HCEC 1CT (cell line): ENCODE measurements around the gene FANCD2.
"Not testable (repeated sequence)": the region's sequence is repeated elsewhere in the genome, so short reads cannot be mapped to it uniquely, and the experiment has no call there.

ENCODE experiments used
- DNase-seq: peaks from one replicate; pipeline ENCODE4 v3.0.0-alpha.2; 2017

Gene FANCD2

DNA sequence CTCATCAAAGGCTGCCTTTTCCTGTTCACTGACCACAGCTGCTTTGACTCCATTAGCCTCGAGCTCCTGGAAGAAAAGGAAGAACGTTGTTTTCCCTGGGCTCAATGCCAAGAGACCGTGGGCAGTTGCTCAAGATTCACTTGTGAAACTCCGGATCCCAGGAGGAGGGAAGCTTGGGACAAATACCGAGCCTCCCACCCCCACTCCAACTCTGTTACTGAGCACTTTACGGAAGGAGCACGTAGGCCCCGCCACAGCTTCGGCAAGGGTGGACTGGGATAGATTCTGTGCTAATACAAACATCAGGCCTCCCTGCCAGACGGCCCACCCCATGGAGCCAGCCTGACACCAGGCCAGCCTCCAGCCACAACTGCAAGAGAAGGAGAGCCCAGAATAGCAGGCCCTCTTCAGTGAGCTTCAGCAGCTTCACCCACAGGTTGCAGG is 10.8 kb upstream of the FANCD2 start:
- peak; percentile 86 for DNase-seq

GRCh38 chr3:10017636-10018292 is 8.5 kb upstream of the FANCD2 start:
- peak; percentile 87 for DNase-seq

- not testable (repeated sequence) for DNase-seq
These were observed 7.4 kb upstream of the FANCD2 start for GRCh38 chr3:10018806-10019205.

DNA sequence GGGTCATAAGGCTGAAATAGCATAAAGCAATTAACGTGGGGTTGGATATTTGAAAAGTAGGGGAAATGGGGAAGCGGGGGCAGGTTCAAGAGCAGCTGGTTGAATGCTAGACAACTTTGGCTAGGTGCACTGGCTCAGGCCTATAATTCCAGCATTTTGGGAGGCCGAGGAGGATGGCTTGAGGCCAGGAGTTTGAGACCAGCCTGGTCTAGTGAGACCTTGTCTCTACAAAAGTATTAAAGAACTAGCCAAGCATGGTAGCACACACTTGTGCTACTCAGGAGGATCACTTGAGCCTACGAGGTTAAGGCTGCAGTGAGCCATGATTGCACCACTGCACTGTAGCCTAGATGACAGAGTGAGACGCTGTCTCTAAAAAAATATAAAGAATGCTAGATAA is 6.9 kb upstream of the FANCD2 start:
- no peak for DNase-seq

GRCh38 chr3:10021856-10022775 is 4.1 kb upstream of the FANCD2 start:
- no peak for DNase-seq

GRCh38 chr3:10023587-10024310 is 2.5 kb upstream of the FANCD2 start:
- peak; percentile 97 for DNase-seq

DNA sequence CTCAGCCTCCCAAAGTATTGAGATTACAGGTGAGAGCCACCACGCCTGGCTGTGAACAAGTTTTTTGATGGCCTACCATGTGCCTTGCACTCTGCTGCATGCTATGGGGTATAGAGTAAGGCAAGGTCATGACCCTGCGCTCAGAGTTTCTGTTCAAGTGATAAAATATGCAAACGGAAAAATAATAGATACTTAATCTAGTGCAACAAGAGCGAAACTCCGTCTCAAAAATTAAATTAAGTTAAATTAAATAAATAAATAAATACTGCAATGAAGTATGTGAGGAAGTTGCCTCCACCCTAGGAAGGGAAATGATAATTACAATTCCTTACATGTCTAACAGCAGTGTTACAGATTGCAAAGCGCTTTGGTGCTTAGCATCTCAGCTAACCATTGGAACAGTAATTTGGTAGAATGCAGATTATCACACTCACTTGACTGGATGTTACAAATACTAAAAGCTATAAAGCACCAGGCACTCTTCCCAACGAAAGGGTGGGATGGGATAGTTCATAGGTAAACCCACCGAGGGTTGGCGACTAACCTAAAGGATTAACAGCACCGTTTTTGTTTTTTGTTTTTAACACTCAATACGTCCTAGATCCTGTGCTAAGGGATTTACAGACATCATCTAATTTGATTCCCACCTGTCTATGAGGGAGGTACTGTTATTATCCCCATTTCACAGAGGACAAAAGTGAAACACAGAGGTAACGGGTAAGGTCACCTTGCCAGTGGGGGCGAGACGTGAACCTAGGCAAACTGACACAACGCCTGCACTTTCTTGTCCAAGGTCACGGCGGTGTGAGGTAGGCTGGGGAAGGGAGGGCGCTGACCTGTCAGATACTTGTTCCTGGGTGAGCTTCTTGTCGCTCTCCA is 793 bp upstream of the FANCD2 start:
- DNase-seq = no peak

- no peak for DNase-seq
These were observed 14.8 kb downstream of the FANCD2 start for GRCh38 chr3:10041034-10041433.

DNA sequence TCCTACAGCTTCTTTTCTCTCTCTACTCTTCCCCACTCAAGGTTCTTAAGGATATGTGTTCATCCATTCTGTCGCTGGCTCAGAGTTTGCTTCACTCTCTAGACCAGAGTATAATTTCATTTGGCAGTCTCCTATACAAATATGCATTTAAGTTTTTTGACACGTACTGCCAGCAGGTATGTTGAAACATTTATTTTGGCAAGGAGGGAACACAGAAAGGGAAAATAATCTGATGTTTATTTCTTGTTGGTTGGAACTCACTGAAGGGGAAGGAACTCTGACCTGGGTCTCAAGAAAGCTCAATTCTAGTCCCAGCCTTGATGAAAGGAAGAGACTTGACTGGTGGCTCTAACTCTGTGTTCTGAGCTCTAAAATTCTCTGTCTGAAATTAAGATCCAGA is 21.6 kb downstream of the FANCD2 start:
- DNase-seq = no peak

DNA sequence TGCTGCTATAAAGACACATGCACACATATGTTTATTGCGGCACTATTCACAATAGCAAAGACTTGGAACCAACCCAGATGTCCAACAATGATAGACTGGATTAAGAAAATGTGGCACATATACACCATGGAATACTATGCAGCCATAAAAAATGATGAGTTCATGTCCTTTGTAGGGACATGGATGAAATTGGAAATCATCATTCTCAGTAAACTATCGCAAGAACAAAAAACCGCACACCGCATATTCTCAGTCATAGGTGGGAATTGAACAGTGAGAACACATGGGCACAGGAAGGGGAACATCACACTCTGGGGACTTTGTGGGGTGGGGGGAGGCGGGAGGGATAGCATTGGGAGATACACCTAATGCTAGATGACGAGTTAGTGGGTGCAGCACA is 26.8 kb downstream of the FANCD2 start:
- not testable (repeated sequence) for DNase-seq

DNA sequence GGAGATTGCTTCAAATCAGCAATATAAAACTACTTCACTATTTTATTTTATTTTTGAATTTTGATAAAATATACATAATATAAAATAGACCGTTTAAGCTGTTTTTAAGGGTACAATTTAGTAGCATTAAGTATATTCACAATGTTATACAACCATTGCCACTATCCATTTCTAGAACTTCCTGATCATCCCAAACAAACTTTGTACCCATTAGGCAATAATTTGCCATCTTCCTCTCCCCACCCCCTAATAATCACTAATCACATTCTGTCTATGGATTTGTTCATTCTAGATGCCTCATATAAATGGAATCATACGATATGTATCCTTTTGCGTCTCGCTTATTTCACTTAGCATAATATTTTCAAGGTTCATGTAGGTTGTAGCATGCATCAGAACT is 28.9 kb downstream of the FANCD2 start:
- no peak for DNase-seq

- not testable (repeated sequence) for DNase-seq
These were observed 43.8 kb downstream of the FANCD2 start for GRCh38 chr3:10070077-10070476.

DNA sequence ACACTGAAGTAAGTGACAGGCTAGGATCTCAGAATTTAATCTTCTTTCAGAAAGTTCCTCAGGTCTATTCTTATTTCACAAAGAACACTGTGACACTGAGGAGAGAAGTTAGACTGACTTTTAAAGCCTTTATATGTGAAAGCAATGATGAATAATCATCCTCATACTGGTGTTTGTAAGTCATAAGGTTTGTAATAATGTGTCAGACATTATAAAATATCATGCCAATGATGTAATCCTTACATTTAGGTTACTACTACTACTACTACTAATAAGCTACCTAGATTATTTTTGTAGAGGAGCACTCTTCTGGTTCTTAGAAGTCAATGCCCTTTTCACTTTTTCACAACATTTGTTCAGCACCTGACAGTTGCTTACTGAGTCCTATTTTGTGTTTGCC is 48.4 kb downstream of the FANCD2 start:
- peak; percentile 46 for DNase-seq

- no peak for DNase-seq
These were observed 55.6 kb downstream of the FANCD2 start for GRCh38 chr3:10081871-10082270.

GRCh38 chr3:10085738-10086137 is 59.5 kb downstream of the FANCD2 start:
- no peak for DNase-seq

- no peak for DNase-seq
These were observed 62.0 kb downstream of the FANCD2 start for GRCh38 chr3:10088256-10088655.

GRCh38 chr3:10090179-10090578 is 63.9 kb downstream of the FANCD2 start:
- DNase-seq = no peak

- not testable (repeated sequence) for DNase-seq
These were observed 64.5 kb downstream of the FANCD2 start for GRCh38 chr3:10090774-10091173.

GRCh38 chr3:10091387-10091786 is 65.2 kb downstream of the FANCD2 start:
- not testable (repeated sequence) for DNase-seq

DNA sequence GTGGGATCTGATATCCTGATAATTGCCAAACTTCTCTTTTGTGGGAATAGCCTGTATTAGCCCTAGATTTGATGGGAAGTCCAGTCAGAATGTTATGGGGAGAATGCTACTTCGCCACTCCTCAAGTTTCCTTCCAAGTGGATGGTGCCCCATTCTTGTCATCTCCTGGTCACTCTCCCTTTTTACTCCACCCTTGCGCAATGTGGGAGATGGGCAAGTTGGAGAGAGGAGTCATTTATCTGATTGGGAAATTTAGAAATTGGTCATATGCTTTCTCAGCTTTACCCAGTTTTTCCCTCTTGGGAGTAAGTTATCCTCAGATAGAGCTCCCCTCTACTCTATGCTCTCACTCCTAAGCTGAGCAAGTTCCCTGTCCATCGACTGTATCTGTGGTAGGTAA is 67.4 kb downstream of the FANCD2 start:
- DNase-seq = no peak

DNA sequence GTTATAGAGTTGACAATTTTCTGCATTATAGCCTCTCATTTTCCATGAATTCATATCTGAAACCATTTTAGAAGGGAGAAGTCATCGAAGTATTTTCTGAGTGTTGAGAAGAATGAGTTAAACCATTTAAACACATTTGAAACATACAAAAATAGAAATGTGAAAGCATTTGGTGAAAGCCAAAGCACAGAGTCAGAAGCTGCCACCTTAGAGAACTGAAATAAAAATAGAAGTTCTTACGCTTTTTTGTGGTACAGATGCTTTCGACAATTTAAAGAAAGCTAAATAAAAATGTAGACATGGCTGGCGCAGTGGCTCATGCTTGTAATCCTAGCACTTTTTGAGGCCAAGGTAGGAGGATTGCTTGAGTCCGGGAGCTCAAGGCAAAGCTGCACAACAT is 72.8 kb downstream of the FANCD2 start:
- no peak for DNase-seq

DNA sequence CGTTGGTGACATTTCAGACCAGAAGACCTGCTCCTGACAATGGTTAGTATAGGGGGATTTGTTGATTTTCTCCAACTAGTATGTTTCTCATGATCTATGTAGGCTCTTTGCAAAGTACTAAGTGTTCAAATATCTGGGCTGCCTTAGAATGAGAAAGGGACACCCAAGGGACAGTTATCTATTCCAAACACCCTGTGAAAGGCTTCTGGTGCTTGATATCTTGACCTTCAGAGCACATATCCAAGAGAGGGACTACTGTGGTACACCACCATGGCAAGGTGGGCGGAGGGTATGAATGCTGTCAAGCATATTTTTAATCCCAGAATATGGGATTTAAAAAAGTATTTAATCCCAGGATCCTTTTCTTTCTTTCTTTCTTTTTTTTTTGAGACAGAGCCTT is 80.7 kb downstream of the FANCD2 start:
- no peak for DNase-seq
